CD4-positive, alpha-beta T cell (primary cell): ENCODE results near the gene ARHGAP5. TPM values are rescaled to one million over a fixed set of nuclear protein-coding genes. Genes with fewer than 3 reads are reported as not detected.
A peak's percentile ranks its signal among the peaks of the same experiment; 100 is the strongest.

ENCODE experiments used
- ATAC-seq: fragments of 200-7000 bp; cut with Tn5 transposase; one replicate; pipeline ENCODE4 v1.10.0; 2022; ENCODE audit warnings: mild to moderate bottlenecking; ENCODE audit not compliant: poor library complexity
- CTCF ChIA-PET: fragments of 350-600 bp; sonication (Branson Sonifier 250); formaldehyde crosslinking; loops from one replicate; lab custom pipeline; 2021; ENCODE audit warnings: antibody characterized with exemption, inconsistent platforms; lab: Charles Lee
- POLR2A ChIA-PET: fragments of 350-600 bp; sonication (Branson Sonifier 250); formaldehyde crosslinking; loops from one replicate; lab custom pipeline; 2021; ENCODE audit warnings: antibody characterized with exemption, inconsistent platforms; lab: Charles Lee
- DNase-seq, 14 experiments: peaks; one replicate each; pipeline ENCODE4 v3.0.0-alpha.2; 2013 to 2020; ENCODE audit warnings: mixed read lengths in 2 of 14
- H3K27ac ChIP-seq, 2 donors: one replicate each; pipeline versions ENCODE4 v1.5.1 to v1.7.0; 2013; ENCODE audit warnings: low read length in 2 of 2, low read depth in 1 of 2, mild to moderate bottlenecking in 1 of 2
- H3K27me3 ChIP-seq, 2 experiments: 1 replicate in 1 of 2; 2 replicates in 1 of 2; pipeline versions ENCODE4 v1.6.1 to v1.7.0; 2013; ENCODE audit warnings: low read length in 2 of 2, control low read depth in 1 of 2, mild to moderate bottlenecking in 1 of 2, moderate library complexity in 1 of 2; ENCODE audit not compliant: insufficient read depth in 2 of 2, control insufficient read depth in 1 of 2
- H3K36me3 ChIP-seq: one replicate; pipeline ENCODE4 v1.6.1; 2013; ENCODE audit warnings: low read length, control low read depth; ENCODE audit not compliant: insufficient read depth
- H3K4me1 ChIP-seq: one replicate; pipeline ENCODE4 v1.6.1; 2013; ENCODE audit warnings: low read length, control low read depth; ENCODE audit not compliant: insufficient read depth
- H3K4me3 ChIP-seq: one replicate; pipeline ENCODE4 v1.5.1; 2013; ENCODE audit warnings: mild to moderate bottlenecking, low read length, moderate library complexity
- H3K9me3 ChIP-seq, 2 experiments: 1 replicate in 1 of 2; 2 replicates in 1 of 2; pipeline versions ENCODE4 v1.6.1 to v1.7.0; 2013; ENCODE audit warnings: low read length in 2 of 2, mild to moderate bottlenecking in 2 of 2, control low read depth in 1 of 2, moderate library complexity in 1 of 2; ENCODE audit not compliant: control insufficient read depth in 1 of 2, insufficient read depth in 1 of 2
- H3K27ac Mint-ChIP-seq: one replicate; pipeline ENCODE4 v1.8.0; 2020; ENCODE audit warnings: mixed read lengths
- H3K27me3 Mint-ChIP-seq: one replicate; pipeline ENCODE4 v1.8.0; 2021; ENCODE audit warnings: mixed read lengths
- H3K36me3 Mint-ChIP-seq: one replicate; pipeline ENCODE4 v1.8.0; 2021; ENCODE audit warnings: low read depth, mixed read lengths
- H3K4me1 Mint-ChIP-seq: one replicate; pipeline ENCODE4 v1.8.0; 2021; ENCODE audit warnings: low read depth, mixed read lengths
- H3K4me3 Mint-ChIP-seq: one replicate; pipeline ENCODE4 v1.8.0; 2020; ENCODE audit warnings: mild to moderate bottlenecking, mixed read lengths
- H3K9me3 Mint-ChIP-seq: one replicate; pipeline ENCODE4 v1.8.0; 2020; ENCODE audit warnings: mixed read lengths
- intact Hi-C, 2 experiments: fragments of 100-400 bp; cut with DNase I in 1 of 2; cut with micrococcal nuclease in 1 of 2; formaldehyde crosslinking; loops; one replicate each; pipeline versions ENCODE4 v1.15.1 to v1.9.0; 2023 to 2025; cut with DNase I, micrococcal nuclease
- total RNA-seq, 174 experiments: library from RNA in 2 of 174; stranded (reverse) in 2 of 174; gene quantifications; one replicate each; pipeline ENCODE4 v1.2.3 and lab custom pipeline; 2021 to 2026
- TF ChIP-seq, protein P1 (sequence below): fragments of 200-600 bp; IDR thresholded peaks from one replicate; pipeline ENCODE4 v1.8.0; 2022; ENCODE audit warnings: antibody characterized with exemption, mild to moderate bottlenecking

ARHGAP5 gene
- total RNA-seq, 2 experiments from 2014 or later = 68.5 to 72.5 TPM

- ChIA-PET POLR2A (no interaction called here), CTCF (interaction anchor here (1.8 kb wide), 1 partner anchor 132 kb away, joined by 6 read pairs; no protein-coding TSS in a partner anchor)
- H3K9me3 Mint-ChIP-seq = no peaks in the 10 kb centered on the region
- peaks cover 26% of the 10 kb centered on the region for H3K4me1 ChIP-seq
- H3K9me3 ChIP-seq = no peaks in the 10 kb centered on the region
- DNase-seq (no peak), ATAC-seq (no peak)
- H3K27me3 ChIP-seq = no peaks in the 10 kb centered on the region
- no peak overlapping the region for H3K4me3 Mint-ChIP-seq
- H3K36me3 Mint-ChIP-seq = peaks cover 33% of the 10 kb centered on the region
- no peaks in the 10 kb centered on the region for H3K36me3 ChIP-seq
- peaks cover 12% of the 10 kb centered on the region for H3K27me3 Mint-ChIP-seq
- intact Hi-C loops = loop anchor here in 1 of 2 experiments (5.0 to 10.0 kb wide), 6 partner anchors 47 to 1581 kb away; partner anchors contain the start of genes AP4S1, DTD2, HEATR5A and HECTD1
- TF ChIP-seq, protein P1, sequence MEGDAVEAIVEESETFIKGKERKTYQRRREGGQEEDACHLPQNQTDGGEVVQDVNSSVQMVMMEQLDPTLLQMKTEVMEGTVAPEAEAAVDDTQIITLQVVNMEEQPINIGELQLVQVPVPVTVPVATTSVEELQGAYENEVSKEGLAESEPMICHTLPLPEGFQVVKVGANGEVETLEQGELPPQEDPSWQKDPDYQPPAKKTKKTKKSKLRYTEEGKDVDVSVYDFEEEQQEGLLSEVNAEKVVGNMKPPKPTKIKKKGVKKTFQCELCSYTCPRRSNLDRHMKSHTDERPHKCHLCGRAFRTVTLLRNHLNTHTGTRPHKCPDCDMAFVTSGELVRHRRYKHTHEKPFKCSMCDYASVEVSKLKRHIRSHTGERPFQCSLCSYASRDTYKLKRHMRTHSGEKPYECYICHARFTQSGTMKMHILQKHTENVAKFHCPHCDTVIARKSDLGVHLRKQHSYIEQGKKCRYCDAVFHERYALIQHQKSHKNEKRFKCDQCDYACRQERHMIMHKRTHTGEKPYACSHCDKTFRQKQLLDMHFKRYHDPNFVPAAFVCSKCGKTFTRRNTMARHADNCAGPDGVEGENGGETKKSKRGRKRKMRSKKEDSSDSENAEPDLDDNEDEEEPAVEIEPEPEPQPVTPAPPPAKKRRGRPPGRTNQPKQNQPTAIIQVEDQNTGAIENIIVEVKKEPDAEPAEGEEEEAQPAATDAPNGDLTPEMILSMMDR = no peak
- H3K4me1 Mint-ChIP-seq = peaks cover 30% of the 10 kb centered on the region
- no peak overlapping the region for H3K4me3 ChIP-seq
- H3K27ac ChIP-seq = no peak overlapping the region
- no peak overlapping the region for H3K27ac Mint-ChIP-seq
These were observed 128.4 kb downstream of the ARHGAP5 start for GRCh38 chr14:32205554-32205953.

DNA sequence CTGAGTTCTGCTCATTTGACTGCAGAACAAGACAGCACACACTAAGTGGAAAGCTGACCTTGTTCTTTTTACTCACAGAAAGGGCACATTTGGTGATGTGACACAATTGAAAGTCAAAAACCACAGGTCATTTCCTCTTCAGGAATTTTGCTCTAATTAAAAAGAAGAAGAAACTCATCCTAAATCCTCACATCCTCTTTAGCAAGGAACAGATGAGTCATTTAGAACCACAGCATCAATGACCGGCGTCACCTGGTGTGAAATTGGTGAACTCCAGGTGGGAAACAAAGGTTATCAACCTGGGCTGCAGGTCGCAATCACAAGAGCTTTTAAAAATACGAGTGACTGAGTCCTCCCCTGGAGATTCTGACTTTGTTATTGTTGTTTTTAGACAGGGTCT lies 128.9 kb downstream of the ARHGAP5 start:
- no peaks in the 10 kb centered on the region for H3K36me3 ChIP-seq
- POLR2A ChIA-PET = no interaction called here
- H3K4me3 ChIP-seq = no peak overlapping the region
- Mint-ChIP-seq H3K36me3 (peaks cover 32% of the 10 kb centered on the region), H3K9me3 (no peaks in the 10 kb centered on the region), H3K27me3 (peaks cover 12% of the 10 kb centered on the region), H3K4me1 (peaks cover 30% of the 10 kb centered on the region), H3K27ac (no peak overlapping the region), H3K4me3 (no peak overlapping the region)
- intact Hi-C loops = loop anchor here in 1 of 2 experiments (5.0 to 10.0 kb wide), 6 partner anchors 46 to 1581 kb away; partner anchors contain the start of genes AP4S1, DTD2, HEATR5A and HECTD1
- H3K4me1 ChIP-seq = peaks cover 24% of the 10 kb centered on the region
- TF ChIP-seq, protein P1 = no peak
- ATAC-seq (no peak), DNase-seq (peak in 3 of 14 experiments; percentile 26 to 35 (median 33))
- H3K27me3 ChIP-seq = no peaks in the 10 kb centered on the region
- CTCF ChIA-PET = interaction anchor here (1.8 kb wide), 1 partner anchor 133 kb away, joined by 6 read pairs; no protein-coding TSS in a partner anchor
- H3K27ac ChIP-seq = no peak overlapping the region
- no peaks in the 10 kb centered on the region for H3K9me3 ChIP-seq

DNA sequence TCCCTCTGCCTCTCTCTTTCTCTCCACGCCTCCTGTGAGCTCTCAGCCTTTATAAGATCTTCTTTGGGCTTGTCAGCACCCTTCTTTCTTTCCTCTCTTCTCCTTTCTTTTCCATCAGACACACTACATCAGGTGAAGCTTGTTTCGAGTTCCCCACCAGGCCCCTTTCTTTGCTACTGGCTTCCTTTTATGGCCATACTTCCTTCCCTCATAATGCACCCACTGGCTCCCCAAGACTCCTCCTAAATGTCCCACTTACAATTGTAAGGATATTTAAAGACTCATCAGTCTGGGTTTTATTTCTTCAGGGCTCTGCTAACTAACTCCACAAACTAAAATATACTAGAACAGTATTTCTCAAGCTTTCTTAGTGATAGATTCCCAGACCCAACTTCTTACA lies 129.4 kb downstream of the ARHGAP5 start:
- H3K9me3 ChIP-seq = no peaks in the 10 kb centered on the region
- peaks cover 20% of the 10 kb centered on the region for H3K4me1 ChIP-seq
- H3K27me3 Mint-ChIP-seq = peaks cover 12% of the 10 kb centered on the region
- H3K27ac Mint-ChIP-seq = peak overlapping the region; percentile 14
- no peaks in the 10 kb centered on the region for H3K27me3 ChIP-seq
- TF ChIP-seq, protein P1 = no peak
- H3K4me3 ChIP-seq = no peak overlapping the region
- H3K36me3 ChIP-seq = no peaks in the 10 kb centered on the region
- peaks cover 27% of the 10 kb centered on the region for H3K36me3 Mint-ChIP-seq
- H3K9me3 Mint-ChIP-seq = no peaks in the 10 kb centered on the region
- peaks cover 29% of the 10 kb centered on the region for H3K4me1 Mint-ChIP-seq
- peak overlapping the region; percentile 45 for H3K4me3 Mint-ChIP-seq
- no peak for DNase-seq
- intact Hi-C loops = loop anchor here in 1 of 2 experiments (5.0 to 10.0 kb wide), 6 partner anchors 46 to 1582 kb away; partner anchors contain the start of genes AP4S1, DTD2, HEATR5A and HECTD1
- ChIA-PET POLR2A (interaction anchor here (1.2 kb wide), 1 partner anchor 130 kb away, joined by 3 read pairs; the partner anchor contains the start of gene ARHGAP5), CTCF (interaction anchor here (1.8 kb wide), 1 partner anchor 133 kb away, joined by 6 read pairs; no protein-coding TSS in a partner anchor)
- H3K27ac ChIP-seq = no peak overlapping the region
- no peak for ATAC-seq
